IMR-90 (cell line): ENCODE data around the gene NYAP1. TPM values are rescaled to one million over a fixed set of nuclear protein-coding genes. Genes with fewer than 3 reads are reported as not detected.

Experiments used
- ATAC-seq: fragments of 200-7000 bp; cut with Tn5 transposase; 2 replicates; pipeline ENCODE4 v1.9.1; 2020; ENCODE audit warnings: low read depth, mild to moderate bottlenecking, moderate library complexity
- BruUV-seq: library from RNA; stranded (reverse); fragments of 400-500 nt; replicated peaks from 2 replicates; lab custom pipeline; 2021; lab: Mats Ljungman, UMichigan
- CTCF ChIA-PET: fragments of 300-600 bp; formaldehyde crosslinking; extraction: SDS; loops from one replicate; lab custom pipeline; 2021; ENCODE audit warnings: antibody characterized with exemption; lab: Yijun Ruan, JAX
- POLR2A ChIA-PET: fragments of 300-600 bp; sonication (Branson Sonifier 250); formaldehyde crosslinking; loops from one replicate; lab custom pipeline; 2022; ENCODE audit warnings: antibody characterized with exemption; ENCODE audit not compliant: unreplicated experiment; lab: Charles Lee
- DNase-seq: peaks from one replicate; pipeline ENCODE4 v3.0.0; 2013
- H2AFZ ChIP-seq: replicated peaks from 2 replicates; pipeline ENCODE3; 2013; ENCODE audit warnings: low read length, mild to moderate bottlenecking; ENCODE audit not compliant: poor library complexity
- H2AK5ac ChIP-seq: 2 replicates; pipeline ENCODE4 v1.6.1; 2013; ENCODE audit warnings: low read depth, low read length, inconsistent platforms
- H2AK9ac ChIP-seq: replicated peaks from 2 replicates; pipeline ENCODE3; 2013; ENCODE audit warnings: mild to moderate bottlenecking, low read depth, low read length, moderate library complexity; ENCODE audit not compliant: poor library complexity
- H2BK120ac ChIP-seq: 2 replicates; pipeline ENCODE4 v1.6.1; 2013; ENCODE audit warnings: low read depth, low read length, inconsistent platforms
- H2BK15ac ChIP-seq: 3 replicates; pipeline ENCODE4 v1.6.1; 2013; ENCODE audit warnings: low read depth, low read length, inconsistent platforms
- H2BK20ac ChIP-seq: 2 replicates; pipeline ENCODE4 v1.6.1; 2013; ENCODE audit warnings: low read depth, mild to moderate bottlenecking, inconsistent platforms, low read length, moderate library complexity
- H2BK5ac ChIP-seq: 2 replicates; pipeline ENCODE4 v1.6.1; 2013; ENCODE audit warnings: mild to moderate bottlenecking, low read depth, low read length, inconsistent platforms; ENCODE audit not compliant: poor library complexity, severe bottlenecking
- H3K14ac ChIP-seq: replicated peaks from 2 replicates; pipeline ENCODE4 v1.6.1; 2013; ENCODE audit warnings: low read depth, low read length, inconsistent platforms
- H3K18ac ChIP-seq: 2 replicates; pipeline ENCODE4 v1.6.1; 2013; ENCODE audit warnings: low read depth, low read length, control low read depth
- H3K23ac ChIP-seq: 2 replicates; pipeline ENCODE4 v1.6.1; 2013; ENCODE audit warnings: low read depth, low read length, inconsistent platforms
- H3K27ac ChIP-seq: 2 replicates; pipeline ENCODE4 v1.5.1; 2013; ENCODE audit warnings: mild to moderate bottlenecking, control low read depth, low read length; ENCODE audit not compliant: insufficient read depth
- H3K27me3 ChIP-seq: 2 replicates; pipeline ENCODE4 v1.6.1; 2013; ENCODE audit warnings: low read length; ENCODE audit not compliant: control insufficient read depth, insufficient read depth
- H3K36me3 ChIP-seq: 2 replicates; pipeline ENCODE4 v1.6.1; 2013; ENCODE audit warnings: low read length, mixed read lengths; ENCODE audit not compliant: control insufficient read depth, insufficient read depth
- H3K4ac ChIP-seq: 2 replicates; pipeline ENCODE4 v1.6.1; 2013; ENCODE audit warnings: low read depth, low read length, inconsistent platforms
- H3K4me1 ChIP-seq: 2 replicates; pipeline ENCODE4 v1.6.1; 2013; ENCODE audit warnings: low read length, mixed read lengths; ENCODE audit not compliant: control insufficient read depth, insufficient read depth
- H3K4me2 ChIP-seq: 2 replicates; pipeline ENCODE4 v1.6.1; 2013; ENCODE audit warnings: low read depth, mild to moderate bottlenecking, control low read depth, low read length, moderate library complexity
- H3K4me3 ChIP-seq: 2 replicates; pipeline ENCODE4 v1.5.1; 2013; ENCODE audit warnings: low read depth, mild to moderate bottlenecking, control low read depth, low read length, moderate library complexity; ENCODE audit not compliant: insufficient read depth
- H3K56ac ChIP-seq: 2 replicates; pipeline ENCODE4 v1.6.1; 2013; ENCODE audit warnings: low read length, inconsistent platforms; ENCODE audit not compliant: insufficient read depth; ENCODE audit errors: extremely low read depth
- H3K79me1 ChIP-seq, 2 experiments: 2 replicates each; pipeline ENCODE4 v1.6.1; 2013; ENCODE audit warnings: low read length in 2 of 2, inconsistent platforms in 1 of 2, low read depth in 1 of 2
- H3K9ac ChIP-seq: 2 replicates; pipeline ENCODE4 v1.6.1; 2013; ENCODE audit warnings: low read depth, low read length, control low read depth
- H3K9me1 ChIP-seq: 2 replicates; pipeline ENCODE4 v1.6.1; 2013; ENCODE audit warnings: low read length, inconsistent platforms; ENCODE audit not compliant: insufficient read depth
- H3K9me3 ChIP-seq: 2 replicates; pipeline ENCODE4 v1.6.1; 2013; ENCODE audit warnings: low read length; ENCODE audit not compliant: control insufficient read depth, insufficient read depth
- H4K20me1 ChIP-seq: 2 replicates; pipeline ENCODE4 v1.6.1; 2013; ENCODE audit warnings: low read length, inconsistent platforms; ENCODE audit not compliant: insufficient read depth
- H4K5ac ChIP-seq: 2 replicates; pipeline ENCODE4 v1.6.1; 2013; ENCODE audit warnings: mild to moderate bottlenecking, low read depth, low read length, control low read depth
- H4K8ac ChIP-seq, 2 experiments: 2 replicates each; pipeline ENCODE4 v1.6.1; 2013; ENCODE audit warnings: low read depth in 2 of 2, low read length in 2 of 2, control low read depth in 1 of 2, inconsistent platforms in 1 of 2
- H4K91ac ChIP-seq: 2 replicates; pipeline ENCODE4 v1.6.1; 2013; ENCODE audit warnings: low read depth, low read length, inconsistent platforms; ENCODE audit not compliant: insufficient read depth
- BHLHE40 ChIP-seq: fragments of 150-350 bp; IDR thresholded peaks from 2 replicates; pipeline ENCODE4 v1.6.1; 2016; ENCODE audit warnings: mild to moderate bottlenecking, low read depth, low read length
- CEBPB ChIP-seq: IDR thresholded peaks from 2 replicates; pipeline ENCODE4 v1.6.1; 2012; ENCODE audit warnings: low read depth, low read length, improper control_type of control experiment
- CHD1 ChIP-seq: IDR thresholded peaks from 2 replicates; pipeline ENCODE4 v1.6.1; 2012; ENCODE audit warnings: low read depth, low read length, improper control_type of control experiment
- FOS ChIP-seq: fragments of 150-350 bp; IDR thresholded peaks from 2 replicates; pipeline ENCODE4 v1.6.1; 2016; ENCODE audit warnings: low read depth, low read length
- MAFK ChIP-seq: IDR thresholded peaks from 2 replicates; pipeline ENCODE4 v1.6.1; 2012; ENCODE audit warnings: low read depth, low read length, improper control_type of control experiment
- MAZ ChIP-seq: IDR thresholded peaks from 2 replicates; pipeline ENCODE4 v1.6.1; 2012; ENCODE audit warnings: low read depth, mild to moderate bottlenecking, low read length, improper control_type of control experiment, moderate library complexity, borderline replicate concordance
- MXI1 ChIP-seq: IDR thresholded peaks from 2 replicates; pipeline ENCODE4 v1.6.1; 2012; ENCODE audit warnings: low read depth, mild to moderate bottlenecking, low read length, moderate library complexity, borderline replicate concordance
- NFE2L2 ChIP-seq: fragments of 150-350 bp; IDR thresholded peaks from 2 replicates; pipeline ENCODE4 v1.6.1; 2016; ENCODE audit warnings: low read depth, mild to moderate bottlenecking, low read length
- POLR2A ChIP-seq: IDR thresholded peaks from 2 replicates; pipeline ENCODE4 v1.6.1; 2012; ENCODE audit warnings: mild to moderate bottlenecking, low read depth, low read length
- RAD21 ChIP-seq: IDR thresholded peaks from 2 replicates; pipeline ENCODE4 v1.6.1; 2012; ENCODE audit warnings: low read length, improper control_type of control experiment
- RCOR1 ChIP-seq: IDR thresholded peaks from 2 replicates; pipeline ENCODE4 v1.6.1; 2012; ENCODE audit warnings: mild to moderate bottlenecking, low read length, improper control_type of control experiment; ENCODE audit not compliant: insufficient replicate concordance
- RFX5 ChIP-seq: IDR thresholded peaks from 2 replicates; pipeline ENCODE4 v1.8.0; 2012; ENCODE audit warnings: low read depth, mild to moderate bottlenecking, low read length, moderate library complexity
- SMC3 ChIP-seq: fragments of 150-350 bp; IDR thresholded peaks from 2 replicates; pipeline ENCODE4 v1.6.1; 2016; ENCODE audit warnings: low read depth, mild to moderate bottlenecking, antibody characterized with exemption, low read length, moderate library complexity
- WGBS, 2 experiments: methylation state at CpG; one replicate each; pipeline versions ENCODE4 v1.1.5 to v1.1.7; 2013; ENCODE audit warnings: missing lambda C conversion rate in 2 of 2; ENCODE audit not compliant: insufficient read length in 1 of 2; ENCODE audit errors: extremely low coverage in 2 of 2; 5-methylcytosine and 5-hydroxymethylcytosine counted together
- dilution Hi-C: fragments of 300-500 bp; cut with HindIII; formaldehyde crosslinking; loops from one replicate; pipeline ENCODE4 v1.14.3; 2018; ENCODE audit warnings: low sequenced_read_pairs; ENCODE audit not compliant: unreplicated experiment
- in situ Hi-C: fragments of 300-500 bp; cut with MboI; formaldehyde crosslinking; loops from 3 replicates; pipeline ENCODE4 v1.14.3; 2019; ENCODE audit warnings: low sequenced_read_pairs, inconsistent platforms, mixed read lengths
- intact Hi-C: fragments of 100-400 bp; cut with micrococcal nuclease; formaldehyde crosslinking; loops from 2 replicates; pipeline ENCODE4 v1.10.0; 2022
- polyA plus RNA-seq, 3 experiments: library from polyadenylated mRNA; depleted of rRNA; stranded (reverse); fragments of >200 nt; gene quantifications; 2 replicates each; pipeline ENCODE4 v1.2.3, GENCODE V29; 2012; ENCODE audit warnings: low replicate concordance in 1 of 3
- total RNA-seq: library from RNA; depleted of rRNA; stranded (reverse); fragments of >200 nt; gene quantifications from 2 replicates; pipeline ENCODE4 v1.2.3, GENCODE V29; 2012
- TF ChIP-seq, protein P1 (sequence below): fragments of 150-350 bp; IDR thresholded peaks from 2 replicates; pipeline ENCODE4 v1.6.1; 2017; ENCODE audit warnings: mild to moderate bottlenecking, antibody characterized with exemption, low read length, low read depth
- TF ChIP-seq, protein P2 (sequence below): conservative IDR thresholded peaks from 2 replicates; pipeline ENCODE4 v1.5.1; 2012; ENCODE audit warnings: mild to moderate bottlenecking, low read depth, low read length, improper control_type of control experiment
- TF ChIP-seq, protein P3 (sequence below): fragments of 150-350 bp; IDR thresholded peaks from 2 replicates; pipeline ENCODE4 v1.6.1; 2016; ENCODE audit warnings: low read depth, mild to moderate bottlenecking, low read length, moderate library complexity, borderline replicate concordance

Gene NYAP1
- total and polyA plus RNA-seq, 2 of the 4 experiments (the other 2 are of a cell fraction), result 0.18 to 1.3 TPM

DNA sequence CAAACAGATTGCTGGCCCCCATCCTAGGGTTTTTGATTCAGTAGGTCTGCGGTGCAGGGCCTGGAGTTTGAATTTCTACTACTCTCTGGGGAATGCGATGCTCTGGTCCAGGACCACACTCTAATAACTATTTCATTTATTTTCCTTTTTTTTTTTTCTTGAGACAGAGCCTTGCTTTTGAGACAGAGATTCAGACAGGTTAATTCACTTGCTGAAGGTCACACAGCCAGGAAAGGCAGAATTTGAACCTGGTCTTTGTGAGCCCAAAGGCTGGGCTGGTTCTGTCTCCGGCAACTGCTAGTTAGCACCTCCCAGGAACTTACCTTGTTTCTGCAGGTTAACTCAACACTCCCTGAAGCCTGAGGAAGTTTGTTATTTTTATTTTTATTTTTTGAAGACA, 31.2 kb upstream of the NYAP1 start:
- Histone ChIP-seq H3K4me1 (peaks cover 4% of the 10 kb centered on the region), H3K79me1 (no peaks in the 10 kb centered on the region), H3K9ac (no peak overlapping the region), H3K9me3 (no peaks in the 10 kb centered on the region), H2AFZ (no peak overlapping the region), H3K56ac (no peak overlapping the region), H4K91ac (no peak overlapping the region), H3K27me3 (no peaks in the 10 kb centered on the region), H2BK15ac (no peak overlapping the region), H3K4me3 (no peak overlapping the region), H2AK9ac (no peak overlapping the region), H2AK5ac (no peak overlapping the region), H3K18ac (no peak overlapping the region), H3K4ac (no peak overlapping the region), H2BK5ac (no peak overlapping the region), H2BK120ac (no peak overlapping the region), H4K20me1 (no peaks in the 10 kb centered on the region), H3K9me1 (peaks cover 3% of the 10 kb centered on the region; the same call in 1 of the 2 replicates), H3K4me2 (no peak overlapping the region), H3K23ac (no peak overlapping the region), H3K14ac (no peak overlapping the region), H3K36me3 (no peaks in the 10 kb centered on the region), H4K5ac (no peak overlapping the region), H2BK20ac (no peak overlapping the region), H3K27ac (no peak overlapping the region), H4K8ac (no peak overlapping the region)
- 90% methylated on average over 2 of the region's 3 CpGs; no CpG with 5 or more reads in 1 of the 2 experiments for WGBS, 2 experiments
- TF ChIP-seq POLR2A, result no peak
- TF ChIP-seq FOS, result no peak
- no peak for TF ChIP-seq MAFK
- TF ChIP-seq, protein P1, sequence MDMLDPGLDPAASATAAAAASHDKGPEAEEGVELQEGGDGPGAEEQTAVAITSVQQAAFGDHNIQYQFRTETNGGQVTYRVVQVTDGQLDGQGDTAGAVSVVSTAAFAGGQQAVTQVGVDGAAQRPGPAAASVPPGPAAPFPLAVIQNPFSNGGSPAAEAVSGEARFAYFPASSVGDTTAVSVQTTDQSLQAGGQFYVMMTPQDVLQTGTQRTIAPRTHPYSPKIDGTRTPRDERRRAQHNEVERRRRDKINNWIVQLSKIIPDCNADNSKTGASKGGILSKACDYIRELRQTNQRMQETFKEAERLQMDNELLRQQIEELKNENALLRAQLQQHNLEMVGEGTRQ, result no peak
- no peak for TF ChIP-seq CEBPB
- TF ChIP-seq NFE2L2, result no peak
- TF ChIP-seq SMC3, result no peak
- TF ChIP-seq MAZ, result no peak
- TF ChIP-seq RCOR1, result no peak
- TF ChIP-seq CHD1, result no peak
- TF ChIP-seq BHLHE40, result no peak
- TF ChIP-seq, protein P2, sequence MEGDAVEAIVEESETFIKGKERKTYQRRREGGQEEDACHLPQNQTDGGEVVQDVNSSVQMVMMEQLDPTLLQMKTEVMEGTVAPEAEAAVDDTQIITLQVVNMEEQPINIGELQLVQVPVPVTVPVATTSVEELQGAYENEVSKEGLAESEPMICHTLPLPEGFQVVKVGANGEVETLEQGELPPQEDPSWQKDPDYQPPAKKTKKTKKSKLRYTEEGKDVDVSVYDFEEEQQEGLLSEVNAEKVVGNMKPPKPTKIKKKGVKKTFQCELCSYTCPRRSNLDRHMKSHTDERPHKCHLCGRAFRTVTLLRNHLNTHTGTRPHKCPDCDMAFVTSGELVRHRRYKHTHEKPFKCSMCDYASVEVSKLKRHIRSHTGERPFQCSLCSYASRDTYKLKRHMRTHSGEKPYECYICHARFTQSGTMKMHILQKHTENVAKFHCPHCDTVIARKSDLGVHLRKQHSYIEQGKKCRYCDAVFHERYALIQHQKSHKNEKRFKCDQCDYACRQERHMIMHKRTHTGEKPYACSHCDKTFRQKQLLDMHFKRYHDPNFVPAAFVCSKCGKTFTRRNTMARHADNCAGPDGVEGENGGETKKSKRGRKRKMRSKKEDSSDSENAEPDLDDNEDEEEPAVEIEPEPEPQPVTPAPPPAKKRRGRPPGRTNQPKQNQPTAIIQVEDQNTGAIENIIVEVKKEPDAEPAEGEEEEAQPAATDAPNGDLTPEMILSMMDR, result no peak
- TF ChIP-seq RAD21, result no peak
- TF ChIP-seq, protein P3, sequence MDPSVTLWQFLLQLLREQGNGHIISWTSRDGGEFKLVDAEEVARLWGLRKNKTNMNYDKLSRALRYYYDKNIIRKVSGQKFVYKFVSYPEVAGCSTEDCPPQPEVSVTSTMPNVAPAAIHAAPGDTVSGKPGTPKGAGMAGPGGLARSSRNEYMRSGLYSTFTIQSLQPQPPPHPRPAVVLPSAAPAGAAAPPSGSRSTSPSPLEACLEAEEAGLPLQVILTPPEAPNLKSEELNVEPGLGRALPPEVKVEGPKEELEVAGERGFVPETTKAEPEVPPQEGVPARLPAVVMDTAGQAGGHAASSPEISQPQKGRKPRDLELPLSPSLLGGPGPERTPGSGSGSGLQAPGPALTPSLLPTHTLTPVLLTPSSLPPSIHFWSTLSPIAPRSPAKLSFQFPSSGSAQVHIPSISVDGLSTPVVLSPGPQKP, result no peak
- TF ChIP-seq MXI1, result no peak
- no peak for TF ChIP-seq RFX5
- CTCF ChIA-PET, result no interaction called here
- no TSS peak for BruUV-seq
- dilution Hi-C loops (no loop called here), intact Hi-C loops (no loop called here), in situ Hi-C loops (loop anchor here (25.0 kb wide), 1 partner anchor 410 kb away; the partner anchor contains the start of genes SLC12A9 and TRIP6)
- POLR2A ChIA-PET, result no interaction called here
- ATAC-seq (no peak), DNase-seq (no peak)
